Activated naive CD8-positive, alpha-beta T cell treated with anti-CD3 and anti-CD28 coated beads for 36 hours (primary cell): ENCODE data around the gene ZBTB37. TPM values are rescaled to one million over a fixed set of nuclear protein-coding genes. Genes with fewer than 3 reads are reported as not detected.
"Not testable (repeated sequence)": the region's sequence is repeated elsewhere in the genome, so short reads cannot be mapped to it uniquely, and the experiment has no call there.

ENCODE experiments used
- DNase-seq: peaks from one replicate; pipeline ENCODE4 v3.0.0; 2021
- H3K27ac Mint-ChIP-seq: one replicate; pipeline ENCODE4 v1.8.0; 2022; ENCODE audit warnings: mild to moderate bottlenecking, moderate library complexity, mixed read lengths
- H3K27me3 Mint-ChIP-seq: one replicate; pipeline ENCODE4 v1.8.0; 2022; ENCODE audit warnings: mild to moderate bottlenecking, mixed read lengths
- H3K36me3 Mint-ChIP-seq: one replicate; pipeline ENCODE4 v1.8.0; 2021; ENCODE audit warnings: mild to moderate bottlenecking, mixed read lengths
- H3K4me1 Mint-ChIP-seq: one replicate; pipeline ENCODE4 v1.8.0; 2021; ENCODE audit warnings: mixed read lengths
- H3K4me3 Mint-ChIP-seq: one replicate; pipeline ENCODE4 v1.8.0; 2022; ENCODE audit warnings: mild to moderate bottlenecking, moderate library complexity, mixed read lengths
- H3K9me3 Mint-ChIP-seq: one replicate; pipeline ENCODE4 v1.8.0; 2022; ENCODE audit warnings: mixed read lengths
- total RNA-seq, 2 experiments: library from RNA; stranded (reverse); gene quantifications; one replicate each; pipeline ENCODE4 v1.2.3, GENCODE V29; 2021

Gene ZBTB37
- total RNA-seq, 2 experiments from 2014 or later = 7.3 to 8.0 TPM

DNA sequence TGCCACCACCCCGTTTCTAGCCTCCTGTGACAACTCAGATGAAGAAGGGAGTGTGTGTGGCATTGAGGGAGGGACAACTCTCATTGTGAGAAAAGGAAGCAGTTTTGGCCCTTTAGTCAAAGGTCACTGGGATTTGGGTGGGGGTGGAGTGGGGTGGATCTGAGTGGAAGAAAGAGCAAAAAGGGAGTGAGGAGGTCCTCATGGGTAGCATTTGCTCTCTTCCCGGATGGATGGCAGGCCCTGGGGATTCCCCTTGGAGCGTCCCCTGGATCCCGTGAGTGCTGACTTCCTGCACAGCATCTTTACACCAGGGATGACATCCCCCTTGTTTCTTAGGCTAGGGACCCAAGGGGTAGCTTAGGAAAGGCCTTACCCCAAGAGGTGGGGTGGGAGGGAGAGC lies 48.5 kb downstream of the ZBTB37 start:
- H3K4me1 Mint-ChIP-seq = no peaks in the 10 kb centered on the region

DNA sequence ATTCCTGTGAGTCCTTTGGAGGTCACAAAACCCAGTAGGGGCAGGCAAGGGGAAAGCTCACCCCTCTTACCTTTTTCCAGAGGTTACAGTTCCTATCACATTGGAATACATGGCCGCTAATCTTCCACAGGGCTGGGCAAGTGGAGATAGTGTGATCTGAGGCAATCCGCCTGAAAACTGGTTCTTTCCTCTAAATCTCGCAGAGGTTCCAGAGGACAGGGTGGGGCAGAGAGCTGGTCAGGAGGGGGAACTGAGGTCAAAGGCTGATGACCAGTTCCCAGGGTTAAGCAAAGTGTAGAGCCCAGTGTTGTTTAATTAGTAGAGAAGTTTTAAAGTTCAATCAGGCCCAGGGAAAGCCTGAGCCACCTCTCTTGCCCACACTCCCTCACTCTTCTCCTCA lies 49.0 kb downstream of the ZBTB37 start, which contains the start of gene SERPINC1:
Gene SERPINC1, minus strand, starts transcription at position 179 of the 400 bp plus-strand sequence. Its CDS starts 68 bp downstream, at position 111.
- Mint-ChIP-seq H3K36me3 (no peaks in the 10 kb centered on the region), H3K4me1 (no peaks in the 10 kb centered on the region), H3K27me3 (no peaks in the 10 kb centered on the region), H3K4me3 (no peak within 1 kb of the TSS), H3K9me3 (no peaks in the 10 kb centered on the region), H3K27ac (no peak within 1 kb of the TSS)
- DNase-seq = no peak

More for the DNA sequence above, 48.5 kb downstream of the ZBTB37 start:
- Mint-ChIP-seq H3K27me3 (no peaks in the 10 kb centered on the region), H3K36me3 (no peaks in the 10 kb centered on the region), H3K27ac (no peak overlapping the region), H3K9me3 (no peaks in the 10 kb centered on the region), H3K4me3 (no peak overlapping the region)
- no peak for DNase-seq

DNA sequence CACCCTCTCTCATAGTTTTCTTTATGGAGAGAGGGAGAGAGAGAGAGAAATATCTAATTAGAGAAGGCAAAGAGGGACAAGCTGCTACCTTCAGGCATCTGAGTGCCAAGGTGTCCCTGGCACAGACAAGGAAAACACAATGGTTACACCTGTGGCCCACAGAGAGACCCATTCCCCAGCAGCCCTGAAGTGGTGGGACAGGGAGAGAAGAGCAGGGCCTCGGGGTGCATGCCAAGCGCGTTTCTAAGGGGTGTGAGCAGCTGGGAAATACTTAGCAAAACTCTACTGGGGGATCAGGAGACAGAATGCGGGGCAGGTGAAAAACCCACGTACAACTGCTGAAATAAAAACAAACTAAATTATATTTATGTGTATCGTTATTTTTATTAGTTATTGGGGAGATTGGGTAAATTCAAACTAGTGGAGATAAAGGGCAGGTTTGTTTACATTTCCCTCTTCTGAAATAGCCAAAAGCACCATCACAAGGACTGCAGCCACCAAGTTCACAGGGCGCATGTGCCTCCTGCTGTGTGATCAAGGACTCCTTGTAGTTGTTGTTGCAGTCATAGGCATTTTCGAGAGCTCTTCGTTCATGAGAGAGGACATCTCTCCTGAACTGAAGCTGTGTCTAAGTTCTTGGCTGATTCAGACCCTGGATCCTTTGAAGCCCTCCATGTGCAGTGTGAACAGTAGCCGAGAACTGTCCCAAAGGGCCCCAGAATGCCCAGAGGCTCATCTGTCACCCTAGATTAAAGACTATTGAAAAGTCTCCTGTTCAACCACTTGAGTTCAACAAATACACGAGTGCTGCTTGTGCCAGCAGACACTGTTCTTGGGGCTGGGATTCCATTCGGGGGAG lies 49.7 kb downstream of the ZBTB37 start:
- no peak overlapping the region for H3K27ac Mint-ChIP-seq
- no peak overlapping the region for H3K4me3 Mint-ChIP-seq
- DNase-seq = no peak
- H3K36me3 Mint-ChIP-seq = no peaks in the 10 kb centered on the region
- no peaks in the 10 kb centered on the region for H3K4me1 Mint-ChIP-seq
- no peaks in the 10 kb centered on the region for H3K27me3 Mint-ChIP-seq
- H3K9me3 Mint-ChIP-seq = no peaks in the 10 kb centered on the region

DNA sequence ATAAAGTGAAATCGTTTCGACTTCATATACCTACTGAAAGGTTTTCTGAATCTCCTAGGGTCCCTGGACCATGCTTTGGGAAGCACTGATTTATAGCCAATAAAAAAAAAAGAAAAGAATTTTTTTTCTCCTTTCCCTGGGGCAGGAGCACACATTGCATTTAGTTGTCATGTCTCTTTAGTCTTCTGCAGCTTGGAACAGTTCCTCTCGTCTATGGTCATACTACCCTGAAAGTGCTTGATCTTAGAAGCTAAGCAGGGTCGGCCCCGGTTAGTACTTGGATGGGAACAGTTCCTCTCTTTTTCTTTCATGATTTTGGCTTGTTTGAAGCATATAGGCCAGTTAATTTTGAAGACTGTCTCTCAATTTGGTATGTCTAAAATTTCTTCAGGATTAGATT lies 52.7 kb downstream of the ZBTB37 start:
- no peaks in the 10 kb centered on the region for H3K27me3 Mint-ChIP-seq

DNA sequence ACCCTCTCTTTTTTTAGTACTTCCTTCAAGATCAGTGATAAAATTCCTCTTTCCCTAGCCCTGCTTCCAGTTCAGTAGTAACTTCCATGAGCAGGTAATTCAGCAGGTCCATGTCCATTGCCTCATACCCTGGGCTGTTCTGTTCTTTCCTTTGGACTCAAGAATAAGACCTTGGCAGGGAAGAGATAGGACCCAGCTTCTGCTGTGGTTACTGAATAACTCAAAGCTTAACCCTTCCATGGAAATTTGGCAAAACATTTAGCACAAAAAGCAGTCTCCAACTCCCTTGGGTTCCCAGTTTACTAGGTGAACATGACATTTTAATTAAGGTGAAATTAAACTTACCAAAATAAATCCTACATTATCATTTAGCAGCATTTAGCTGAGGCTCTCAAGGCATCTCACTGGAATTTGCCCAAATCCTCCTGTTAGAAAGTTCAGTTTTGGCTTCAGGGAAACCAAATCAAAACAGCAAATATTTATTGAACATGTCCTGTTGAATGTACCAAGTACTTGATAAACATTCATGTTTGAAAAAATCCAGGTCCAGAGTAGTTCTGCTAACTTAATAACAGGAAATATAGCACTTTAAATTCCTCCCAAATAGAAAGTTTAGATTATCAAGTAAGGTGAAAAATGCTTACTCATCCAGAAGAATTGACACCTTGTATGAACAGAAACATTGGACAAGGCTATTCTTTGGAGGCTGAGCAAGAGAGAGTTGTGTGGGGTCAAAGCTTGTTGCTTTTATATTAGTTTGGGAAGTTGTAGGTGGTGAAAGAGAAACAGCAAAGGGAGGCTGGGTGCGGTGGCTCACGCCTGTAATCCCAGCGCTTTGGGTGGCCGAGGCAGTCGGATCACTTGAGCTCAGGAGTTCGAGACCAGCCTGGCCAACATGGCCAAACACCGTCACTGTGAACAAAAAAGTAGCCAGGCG lies 57.4 kb downstream of the ZBTB37 start:
- H3K27ac Mint-ChIP-seq = no peak overlapping the region
- no peaks in the 10 kb centered on the region for H3K4me1 Mint-ChIP-seq
- no peaks in the 10 kb centered on the region for H3K9me3 Mint-ChIP-seq
- peaks cover 6% of the 10 kb centered on the region for H3K36me3 Mint-ChIP-seq
- no peak overlapping the region for H3K4me3 Mint-ChIP-seq
- H3K27me3 Mint-ChIP-seq = no peaks in the 10 kb centered on the region
- DNase-seq = no peak

More for the DNA sequence above, 52.7 kb downstream of the ZBTB37 start:
- no peak for DNase-seq
- H3K9me3 Mint-ChIP-seq = no peaks in the 10 kb centered on the region
- H3K27ac Mint-ChIP-seq = no peak overlapping the region
- H3K4me3 Mint-ChIP-seq = no peak overlapping the region
- H3K4me1 Mint-ChIP-seq = no peaks in the 10 kb centered on the region
- H3K36me3 Mint-ChIP-seq = no peaks in the 10 kb centered on the region

DNA sequence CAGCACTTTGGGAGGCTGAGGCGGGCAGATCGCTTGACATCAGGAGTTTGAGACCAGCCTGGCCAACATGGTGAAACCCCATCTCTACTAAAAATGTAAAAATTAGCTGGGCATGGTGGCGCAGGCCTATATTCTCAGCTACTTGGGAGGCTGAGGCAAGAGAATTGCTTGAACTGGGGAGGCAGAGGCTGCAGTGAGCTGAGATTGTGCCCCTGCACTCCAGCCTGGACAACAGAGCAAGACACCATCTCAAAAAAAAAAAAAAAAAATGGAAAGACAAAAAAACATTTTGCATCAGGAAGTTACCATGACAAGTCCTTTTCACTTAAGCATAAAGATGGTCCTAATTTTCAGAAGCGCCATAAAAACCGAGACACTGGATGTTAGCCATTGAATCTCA lies 62.4 kb downstream of the ZBTB37 start:
- H3K27ac Mint-ChIP-seq, H3K27me3 Mint-ChIP-seq, H3K9me3 Mint-ChIP-seq: not testable (repeated sequence)

DNA sequence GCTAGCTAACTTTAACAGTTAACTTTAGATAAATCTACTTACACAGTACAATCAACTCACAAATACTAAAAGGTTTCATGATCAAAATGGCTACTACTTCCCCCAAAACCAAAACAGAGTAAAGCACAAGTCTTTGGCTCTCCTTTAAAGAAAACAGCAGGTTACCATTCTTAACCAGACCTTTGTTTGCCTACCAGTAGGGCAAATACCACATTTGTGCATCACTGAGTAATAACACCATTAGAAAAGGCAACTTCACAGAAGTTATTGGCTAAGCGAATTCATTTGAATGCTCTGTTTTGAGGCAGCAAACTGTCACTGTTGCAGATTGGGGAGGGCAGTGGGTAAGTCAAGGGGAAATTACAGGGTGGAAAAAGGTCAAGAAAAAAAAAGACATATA lies 66.3 kb downstream of the ZBTB37 start:
- H3K4me3 Mint-ChIP-seq = no peak overlapping the region
- H3K27me3 Mint-ChIP-seq = no peaks in the 10 kb centered on the region
- peaks cover 10% of the 10 kb centered on the region for H3K4me1 Mint-ChIP-seq
- H3K36me3 Mint-ChIP-seq = peaks cover 16% of the 10 kb centered on the region
- no peak for DNase-seq
- H3K27ac Mint-ChIP-seq = peak overlapping the region; percentile 58
- H3K9me3 Mint-ChIP-seq = no peaks in the 10 kb centered on the region

More for the DNA sequence above, 62.4 kb downstream of the ZBTB37 start:
- Mint-ChIP-seq H3K4me1 (peaks cover 10% of the 10 kb centered on the region), H3K36me3 (peaks cover 11% of the 10 kb centered on the region)
- not testable (repeated sequence) for H3K4me3 Mint-ChIP-seq, DNase-seq

DNA sequence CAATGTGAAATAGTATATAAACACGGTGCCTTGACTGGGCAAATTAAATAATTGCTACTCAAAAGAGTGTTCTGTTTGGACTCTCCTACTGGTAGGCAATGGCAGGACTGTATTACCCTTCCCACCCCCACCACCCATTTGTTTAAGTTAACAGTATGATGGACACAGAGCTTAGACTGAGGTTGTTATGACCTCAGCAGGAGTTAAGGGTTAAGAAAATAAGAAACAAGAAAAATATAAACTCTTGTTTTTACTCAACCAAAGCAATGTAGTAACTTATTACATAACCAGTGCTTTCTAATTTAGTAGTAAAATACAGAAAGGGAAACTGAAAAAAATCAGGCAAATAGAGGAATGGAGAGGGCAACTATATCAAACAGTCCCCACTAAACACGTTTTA lies 68.9 kb downstream of the ZBTB37 start:
- H3K4me3 Mint-ChIP-seq = no peak overlapping the region
- no peak for DNase-seq
- no peaks in the 10 kb centered on the region for H3K27me3 Mint-ChIP-seq
- peaks cover 10% of the 10 kb centered on the region for H3K4me1 Mint-ChIP-seq
- H3K9me3 Mint-ChIP-seq = no peaks in the 10 kb centered on the region
- H3K27ac Mint-ChIP-seq = no peak overlapping the region
- H3K36me3 Mint-ChIP-seq = peaks cover 9% of the 10 kb centered on the region

DNA sequence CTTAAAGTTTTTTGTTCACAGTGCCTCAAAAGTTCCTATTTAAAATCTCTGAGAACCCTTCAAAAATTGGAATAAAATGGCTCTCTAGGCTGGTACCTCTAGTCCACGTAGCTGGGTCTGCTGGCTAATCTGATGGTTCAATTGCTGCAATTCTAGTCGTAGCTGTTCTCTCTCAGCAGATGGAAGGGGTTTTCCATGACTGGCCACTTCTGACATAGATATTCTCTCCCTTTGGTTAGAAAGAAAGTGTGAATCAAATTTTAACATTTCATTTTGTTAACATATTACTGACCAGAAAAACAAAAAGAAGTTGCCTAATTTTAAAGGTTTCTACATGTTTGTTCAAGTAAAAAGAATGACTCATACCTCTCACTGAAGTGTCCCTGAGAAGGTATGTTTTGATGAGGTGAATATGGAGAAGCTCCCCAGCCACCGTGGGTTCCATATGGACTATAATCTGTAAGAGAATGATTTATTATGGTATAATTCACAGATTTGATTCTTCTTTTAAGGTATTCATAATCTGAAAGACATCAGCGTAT lies 78.3 kb downstream of the ZBTB37 start:
- Mint-ChIP-seq H3K4me3 (no peak overlapping the region), H3K4me1 (peaks cover 2% of the 10 kb centered on the region), H3K36me3 (peaks cover 19% of the 10 kb centered on the region), H3K27me3 (no peaks in the 10 kb centered on the region), H3K27ac (peak overlapping the region; percentile 12), H3K9me3 (no peaks in the 10 kb centered on the region)
- no peak for DNase-seq

DNA sequence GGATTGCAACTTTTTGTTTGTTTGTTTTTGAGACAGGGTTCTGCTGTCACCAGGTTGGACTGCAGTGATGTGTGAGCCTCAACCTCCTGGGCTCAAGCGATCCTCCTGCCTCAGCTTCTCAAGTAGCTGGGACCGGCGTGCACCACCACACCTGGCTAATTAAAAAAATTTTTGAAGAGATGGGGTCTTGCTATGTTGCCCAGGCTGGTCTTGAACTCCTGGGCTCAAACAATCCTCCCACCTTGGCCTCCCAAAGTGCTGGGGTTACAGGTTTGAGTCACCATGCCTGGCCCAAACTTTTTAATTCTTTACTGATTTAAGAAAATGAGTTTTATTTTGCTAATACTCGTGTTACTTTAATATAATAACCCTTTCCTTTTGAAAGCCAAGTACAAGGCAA lies 80.4 kb downstream of the ZBTB37 start:
- no peak for DNase-seq
- H3K36me3 Mint-ChIP-seq = peaks cover 13% of the 10 kb centered on the region
- H3K9me3 Mint-ChIP-seq = no peaks in the 10 kb centered on the region
- no peak overlapping the region for H3K4me3 Mint-ChIP-seq
- no peak overlapping the region for H3K27ac Mint-ChIP-seq
- peaks cover 11% of the 10 kb centered on the region for H3K4me1 Mint-ChIP-seq
- H3K27me3 Mint-ChIP-seq = no peaks in the 10 kb centered on the region

Other genes with a start within 250 kb of the ZBTB37 start
- not detected for gene TEX50, start 233.0 kb upstream of the ZBTB37 start, total RNA-seq
- gene ANKRD45, start 198.5 kb upstream of the ZBTB37 start, total RNA-seq = under 1 TPM in 1 of 2 experiments, not detected in 1; 0.14 TPM
- 10 to 100 TPM; 12.1 to 12.9 TPM for gene KLHL20, start 153.4 kb upstream of the ZBTB37 start, total RNA-seq
- gene DARS2, start 43.7 kb upstream of the ZBTB37 start, total RNA-seq = 10 to 100 TPM; 47.0 to 48.1 TPM
- 10 to 100 TPM; 30.7 to 34.2 TPM for gene CENPL, start 43.5 kb upstream of the ZBTB37 start, total RNA-seq
- 1,000 to 10,000 TPM; 1,009 to 1,039 TPM for gene GAS5, start 391 bp upstream of the ZBTB37 start, total RNA-seq
- gene SERPINC1, start 48.9 kb downstream of the ZBTB37 start, total RNA-seq = not detected
- 10 to 100 TPM; 30.4 to 34.3 TPM for gene RC3H1, start 154.0 kb downstream of the ZBTB37 start, total RNA-seq